22Rv1 (cell line): Measurements from ENCODE around the gene FAM98B.

Experiments used
- ZFX ChIP-seq: fragments of 450-650 bp; IDR thresholded peaks from 2 replicates; pipeline ENCODE4 v1.6.1; 2017; ENCODE audit warnings: antibody characterized with exemption, borderline replicate concordance
- TF ChIP-seq, protein P1 (sequence below): fragments of 450-650 bp; IDR thresholded peaks from 2 replicates; pipeline ENCODE4 v1.5.1; 2017; ENCODE audit warnings: mild to moderate bottlenecking

DNA sequence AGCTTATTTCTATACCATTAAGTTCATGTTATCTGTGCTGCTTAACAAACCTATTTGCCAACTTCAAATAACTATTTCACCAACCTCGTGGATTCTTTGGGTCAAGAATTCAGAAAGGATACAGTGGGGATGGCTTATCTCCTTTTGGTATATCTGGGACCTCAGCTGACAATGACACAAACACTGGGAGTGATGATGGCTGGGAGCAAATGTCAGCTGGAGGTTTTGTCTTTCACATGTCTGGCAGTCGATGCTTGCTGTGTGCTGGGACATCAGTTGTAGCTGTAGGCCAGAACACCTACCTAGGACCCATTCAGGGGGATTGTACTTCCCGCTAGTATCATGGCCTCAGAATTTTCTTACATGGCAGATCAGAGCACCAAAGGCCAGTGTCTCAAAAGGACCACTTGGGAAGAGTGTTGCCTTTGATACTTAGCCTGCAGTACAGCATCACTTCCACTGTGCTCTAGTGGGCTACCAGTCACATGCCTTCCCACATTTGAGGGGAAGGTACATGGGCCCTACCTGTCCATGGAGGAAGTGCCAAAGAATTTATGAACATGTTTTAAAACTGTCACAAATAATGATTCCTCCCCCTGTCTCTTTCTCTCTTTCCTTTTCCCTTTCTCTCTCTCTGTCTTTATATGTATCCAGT, 23.7 kb upstream of the FAM98B start:
- TF ChIP-seq, protein P1, sequence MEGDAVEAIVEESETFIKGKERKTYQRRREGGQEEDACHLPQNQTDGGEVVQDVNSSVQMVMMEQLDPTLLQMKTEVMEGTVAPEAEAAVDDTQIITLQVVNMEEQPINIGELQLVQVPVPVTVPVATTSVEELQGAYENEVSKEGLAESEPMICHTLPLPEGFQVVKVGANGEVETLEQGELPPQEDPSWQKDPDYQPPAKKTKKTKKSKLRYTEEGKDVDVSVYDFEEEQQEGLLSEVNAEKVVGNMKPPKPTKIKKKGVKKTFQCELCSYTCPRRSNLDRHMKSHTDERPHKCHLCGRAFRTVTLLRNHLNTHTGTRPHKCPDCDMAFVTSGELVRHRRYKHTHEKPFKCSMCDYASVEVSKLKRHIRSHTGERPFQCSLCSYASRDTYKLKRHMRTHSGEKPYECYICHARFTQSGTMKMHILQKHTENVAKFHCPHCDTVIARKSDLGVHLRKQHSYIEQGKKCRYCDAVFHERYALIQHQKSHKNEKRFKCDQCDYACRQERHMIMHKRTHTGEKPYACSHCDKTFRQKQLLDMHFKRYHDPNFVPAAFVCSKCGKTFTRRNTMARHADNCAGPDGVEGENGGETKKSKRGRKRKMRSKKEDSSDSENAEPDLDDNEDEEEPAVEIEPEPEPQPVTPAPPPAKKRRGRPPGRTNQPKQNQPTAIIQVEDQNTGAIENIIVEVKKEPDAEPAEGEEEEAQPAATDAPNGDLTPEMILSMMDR, result no peak
- TF ChIP-seq ZFX, result no peak
